Fibroblast of skin of abdomen (primary cell): ENCODE measurements around the gene ABHD11. TPM values are rescaled to one million over a fixed set of nuclear protein-coding genes. Genes with fewer than 3 reads are reported as not detected.
"Not testable (repeated sequence)": the region's sequence is repeated elsewhere in the genome, so short reads cannot be mapped to it uniquely, and the experiment has no call there.

Experiments used
- DNase-seq: peaks from one replicate; pipeline ENCODE4 v3.0.0-alpha.2; 2013
- polyA plus RNA-seq, 2 experiments: library from polyadenylated mRNA; unstranded; fragments of 120-200 nt; gene quantifications; one replicate each; pipeline ENCODE4 v1.2.1, GENCODE V29; 2013; ENCODE audit not compliant: insufficient read length in 2 of 2

The ABHD11 gene, protein sequence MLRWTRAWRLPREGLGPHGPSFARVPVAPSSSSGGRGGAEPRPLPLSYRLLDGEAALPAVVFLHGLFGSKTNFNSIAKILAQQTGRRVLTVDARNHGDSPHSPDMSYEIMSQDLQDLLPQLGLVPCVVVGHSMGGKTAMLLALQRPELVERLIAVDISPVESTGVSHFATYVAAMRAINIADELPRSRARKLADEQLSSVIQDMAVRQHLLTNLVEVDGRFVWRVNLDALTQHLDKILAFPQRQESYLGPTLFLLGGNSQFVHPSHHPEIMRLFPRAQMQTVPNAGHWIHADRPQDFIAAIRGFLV
- polyA plus RNA-seq (2013, experiment 1 of 2; ENCODE audit: insufficient read length), result 7.7 TPM
- 7.3 TPM for polyA plus RNA-seq (2013, experiment 2 of 2; ENCODE audit: insufficient read length)

DNA sequence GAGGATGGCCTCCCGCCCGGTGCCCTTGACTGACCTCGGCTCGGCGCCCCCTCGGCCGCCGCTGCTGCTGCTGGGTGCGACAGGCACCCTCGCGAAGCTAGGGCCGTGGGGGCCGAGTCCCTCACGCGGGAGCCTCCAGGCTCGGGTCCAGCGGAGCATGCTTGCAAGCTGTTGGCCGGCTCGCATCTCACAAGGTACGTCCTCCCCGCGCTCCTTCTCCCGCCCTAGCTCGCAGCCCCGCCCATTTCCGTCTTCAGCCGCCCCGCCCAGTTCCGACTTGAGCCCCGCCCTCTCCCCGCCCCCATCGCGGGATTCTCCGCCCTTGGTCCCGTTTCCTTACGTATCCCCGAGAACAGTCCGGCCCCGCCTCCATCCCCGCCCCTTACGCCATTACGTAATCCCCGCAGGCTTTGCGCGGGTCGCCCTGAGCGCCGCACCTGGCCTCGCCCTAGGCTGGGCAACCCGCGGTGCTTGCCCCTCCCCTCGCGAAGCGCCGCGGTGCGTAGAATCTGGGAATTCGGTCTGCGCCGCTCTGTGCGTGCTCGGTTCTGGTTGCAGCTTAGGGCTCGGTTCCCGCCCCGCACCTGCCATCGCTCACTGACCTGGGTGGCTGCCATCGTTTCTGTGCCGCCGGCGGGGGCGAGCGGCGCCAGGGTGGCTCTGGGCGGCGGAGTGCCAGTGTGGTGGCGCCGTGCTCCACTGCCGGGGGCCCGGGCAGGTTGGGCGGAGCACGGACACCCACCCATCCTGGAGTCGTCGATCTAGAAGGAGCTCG is at the start of gene ABHD11:
ABHD11 (minus strand) TSS at position 191 of the 775 bp plus-strand sequence; CDS start at position 159, 32 bp downstream.
- DNase-seq, result peak; percentile 94

DNA sequence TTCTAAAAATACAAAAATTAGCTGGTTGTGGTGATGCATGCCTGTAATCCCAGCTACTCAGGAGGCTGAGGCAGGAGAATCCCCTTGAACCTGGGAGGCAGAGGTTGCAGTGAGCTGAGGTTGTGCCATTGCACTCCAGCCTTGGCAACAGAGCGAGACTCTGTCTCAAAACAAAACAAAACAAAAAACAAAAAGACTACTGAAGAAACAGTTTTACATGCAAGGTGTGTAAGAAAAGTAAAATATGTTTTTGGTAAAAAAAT is 49.1 kb upstream of the ABHD11 start:
- not testable (repeated sequence) for DNase-seq

DNA sequence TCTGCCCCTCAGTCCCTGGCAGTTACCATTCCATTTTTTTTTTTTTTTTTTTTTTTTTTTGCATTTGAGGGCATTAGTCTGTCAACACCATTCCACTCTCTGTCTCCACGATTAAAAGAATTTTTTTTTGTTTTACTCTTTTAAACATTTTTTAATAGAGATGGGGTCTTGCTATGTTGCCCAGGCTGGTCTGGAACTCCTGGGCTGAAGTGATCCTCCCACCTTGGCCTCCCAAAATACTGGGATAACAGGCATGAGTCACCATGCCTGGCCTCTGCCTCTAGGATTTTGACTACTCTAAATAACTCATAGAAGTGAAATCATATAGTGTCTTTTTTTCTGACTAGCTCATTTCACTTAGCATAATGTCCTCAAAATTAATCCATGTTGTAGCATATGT is 48.0 kb upstream of the ABHD11 start:
- no peak for DNase-seq

DNA sequence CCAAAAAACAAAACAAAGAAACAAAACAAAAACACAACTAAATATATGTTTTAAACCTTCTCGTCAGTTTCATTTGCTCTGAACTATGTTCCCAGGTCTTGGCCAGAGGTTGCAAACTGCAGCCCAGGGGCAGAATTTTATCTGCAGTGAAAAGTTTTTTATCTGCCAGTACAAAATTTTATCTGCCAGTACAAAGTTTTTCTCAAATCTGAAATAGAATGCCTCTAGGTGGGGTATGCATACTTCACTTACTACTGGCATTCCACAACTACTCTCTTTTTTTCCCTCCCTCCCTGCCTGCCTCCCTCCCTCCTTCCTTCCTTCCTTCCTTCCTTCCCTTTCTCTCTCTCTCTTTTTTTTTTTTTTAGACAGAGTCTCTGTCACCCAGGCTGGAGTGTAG is 40.9 kb upstream of the ABHD11 start:
- no peak for DNase-seq

DNA sequence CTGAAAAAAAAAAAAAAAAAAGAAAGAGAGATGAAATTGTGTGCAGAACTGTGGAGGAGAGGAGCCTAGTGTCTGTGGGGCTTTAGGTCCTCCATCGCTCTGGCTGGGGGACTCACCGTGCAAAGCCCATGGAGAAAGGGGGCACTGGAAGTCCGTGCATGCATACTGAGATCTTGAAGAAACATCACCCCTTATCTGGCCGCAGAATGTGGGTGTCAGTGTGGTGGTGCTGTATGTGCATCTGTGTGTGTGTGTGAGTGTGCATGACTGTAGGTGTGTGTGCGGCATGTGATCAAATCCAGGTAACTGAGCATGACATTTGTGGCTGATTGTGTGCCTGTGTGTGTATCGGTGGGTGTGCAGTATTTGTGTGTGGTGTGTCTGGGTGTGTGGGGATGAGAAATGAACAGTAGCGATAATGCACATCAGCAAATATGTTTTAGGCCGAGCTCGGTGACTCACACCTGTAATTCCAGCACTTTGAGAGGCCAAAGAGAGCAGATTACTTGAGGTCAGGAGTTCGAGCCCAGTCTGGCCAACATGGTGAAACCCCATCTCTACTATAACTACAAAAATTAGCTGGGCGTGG is 40.3 kb upstream of the ABHD11 start:
- DNase-seq, result no peak

DNA sequence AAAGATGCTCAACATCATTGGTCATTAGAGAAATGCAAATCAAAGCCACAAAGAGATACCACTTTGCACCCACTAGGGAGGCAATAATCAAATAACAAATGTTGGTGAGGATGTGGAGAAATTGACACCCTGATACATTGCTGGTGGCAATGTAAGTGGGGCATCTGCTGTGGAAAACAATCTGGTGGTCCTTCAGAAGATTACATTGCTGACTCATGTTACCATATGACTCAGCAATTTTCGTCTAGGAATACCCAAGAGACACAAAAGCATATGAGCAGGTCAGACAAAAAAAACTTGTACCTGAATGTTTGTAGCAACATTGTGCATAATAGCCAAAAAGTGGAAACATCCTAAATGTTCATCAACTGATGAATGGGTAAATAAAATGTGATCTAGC is 36.3 kb upstream of the ABHD11 start:
- DNase-seq, result peak; percentile 32

DNA sequence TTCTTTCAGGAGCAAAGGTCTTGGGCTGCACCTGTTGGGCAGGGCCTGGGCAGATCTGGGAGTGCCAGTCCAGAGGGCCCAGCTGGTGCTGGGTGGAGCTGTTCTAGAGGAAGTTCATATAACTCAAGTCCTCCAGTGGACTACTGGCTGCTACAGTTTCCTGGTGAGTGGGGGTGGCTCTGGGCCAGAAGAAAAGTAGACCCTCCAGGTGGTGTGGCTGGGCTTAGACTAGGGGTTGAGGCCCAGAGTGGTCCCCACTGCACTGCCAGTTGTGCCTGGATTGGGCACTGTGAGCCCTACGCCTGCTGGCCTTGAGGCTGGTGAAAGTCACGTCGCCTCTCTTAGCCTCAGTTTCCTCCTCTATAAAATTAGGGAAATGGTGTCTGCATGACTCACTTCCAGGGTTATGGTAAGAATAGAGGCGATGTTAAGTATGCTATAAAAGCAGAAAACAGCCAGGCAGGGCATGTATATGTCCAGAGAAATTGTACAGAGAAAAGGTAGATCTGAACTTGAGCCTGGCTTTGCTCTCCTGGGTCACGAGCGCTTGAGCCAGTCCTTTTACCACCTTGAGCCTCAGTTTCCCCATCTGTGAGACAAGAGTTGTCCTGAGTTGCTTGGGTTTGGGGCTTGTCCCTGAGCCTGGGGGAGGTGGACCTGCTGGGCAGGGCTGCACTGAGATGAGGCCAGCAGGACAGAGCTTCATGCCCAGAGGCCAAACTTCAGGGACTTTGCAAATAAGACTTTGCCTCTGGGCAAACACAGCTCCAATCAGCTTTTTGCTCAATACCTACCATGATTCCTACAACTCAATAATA is 35.3 kb upstream of the ABHD11 start:
- no peak for DNase-seq

DNA sequence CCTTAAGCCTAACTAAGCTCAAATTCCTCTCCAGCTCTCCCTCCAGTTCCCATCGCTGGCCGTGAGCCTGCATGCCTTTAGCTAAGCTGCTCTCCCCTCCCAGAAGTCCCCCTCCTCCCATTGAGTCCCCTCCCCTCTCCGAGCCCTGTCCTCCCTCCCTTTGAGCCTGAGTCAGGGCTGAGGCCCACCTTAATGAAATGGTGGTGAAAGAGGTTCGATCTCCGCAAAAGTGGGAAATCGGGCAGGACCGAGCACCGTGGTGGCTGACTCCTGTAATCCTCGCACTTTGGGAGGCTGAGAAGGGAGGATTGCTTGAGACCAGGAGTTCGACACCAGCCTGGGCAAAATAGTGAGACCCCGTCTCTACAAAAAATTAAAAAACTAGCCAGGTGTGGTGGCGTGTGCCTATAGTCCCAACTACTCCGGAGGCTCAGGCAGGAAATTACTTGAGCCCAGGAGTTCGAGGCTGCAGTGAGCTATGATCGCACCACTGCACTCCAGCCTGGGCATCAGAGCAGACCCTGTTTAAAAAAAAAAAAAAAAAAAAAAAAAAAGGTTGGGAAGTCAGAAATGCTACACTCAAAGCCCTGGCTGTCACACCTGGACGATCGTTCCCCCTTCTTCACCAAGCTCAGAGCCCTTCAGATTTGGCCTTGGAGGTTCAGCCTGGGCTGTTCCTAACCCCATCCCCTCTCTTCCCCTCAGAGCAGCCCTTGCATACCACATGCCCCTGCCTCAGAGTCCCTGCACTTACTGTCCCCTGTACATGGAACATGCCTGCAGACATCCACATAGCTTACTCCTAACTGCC is 32.5 kb upstream of the ABHD11 start:
- no peak for DNase-seq

DNA sequence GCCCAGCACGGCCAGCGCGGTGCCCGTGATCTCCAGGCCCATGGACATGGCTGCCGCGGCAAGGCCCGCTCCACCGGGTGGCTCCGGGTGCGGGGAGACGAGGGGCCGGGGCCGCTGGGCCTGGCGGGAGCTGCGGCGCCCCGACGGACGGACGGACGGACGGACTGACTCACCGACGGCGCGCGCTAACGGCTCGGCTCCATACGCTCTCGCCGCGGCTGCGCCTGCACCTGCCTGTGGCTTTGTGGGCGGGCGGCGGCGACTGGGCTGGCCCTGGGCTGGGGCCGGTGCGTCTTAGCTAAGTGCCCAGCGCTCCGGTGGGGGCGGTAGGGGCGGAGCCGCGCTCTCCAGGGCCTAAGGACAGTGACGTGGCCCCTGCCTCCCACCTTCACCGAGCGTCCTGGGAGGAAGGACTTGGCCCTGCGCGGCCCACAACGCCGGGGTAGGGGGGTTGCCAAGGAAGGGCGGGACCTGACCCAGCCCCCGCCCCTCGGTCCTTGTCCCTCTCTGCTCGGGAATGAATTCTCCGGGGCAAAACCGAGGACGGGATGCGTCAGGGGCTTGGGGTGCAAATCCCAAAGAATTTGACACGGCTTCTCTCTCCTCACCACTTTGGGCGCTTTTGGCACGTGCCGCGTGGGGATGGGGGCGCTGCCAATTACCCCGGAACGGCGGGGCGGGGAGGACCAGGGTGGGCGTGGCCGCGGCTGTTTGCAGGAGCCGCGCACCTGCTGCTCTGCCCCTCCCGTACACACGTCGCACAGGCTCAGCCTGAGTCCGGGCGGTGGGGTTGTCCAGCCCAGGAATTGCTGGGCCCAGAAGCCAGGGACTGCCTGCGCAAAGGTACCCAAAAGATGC is 31.6 kb upstream of the ABHD11 start, which contains the start of gene CLDN3:
CLDN3 (minus strand) TSS at position 269 of the 858 bp plus-strand sequence; CDS start at position 48, 221 bp downstream.
- no peak for DNase-seq

DNA sequence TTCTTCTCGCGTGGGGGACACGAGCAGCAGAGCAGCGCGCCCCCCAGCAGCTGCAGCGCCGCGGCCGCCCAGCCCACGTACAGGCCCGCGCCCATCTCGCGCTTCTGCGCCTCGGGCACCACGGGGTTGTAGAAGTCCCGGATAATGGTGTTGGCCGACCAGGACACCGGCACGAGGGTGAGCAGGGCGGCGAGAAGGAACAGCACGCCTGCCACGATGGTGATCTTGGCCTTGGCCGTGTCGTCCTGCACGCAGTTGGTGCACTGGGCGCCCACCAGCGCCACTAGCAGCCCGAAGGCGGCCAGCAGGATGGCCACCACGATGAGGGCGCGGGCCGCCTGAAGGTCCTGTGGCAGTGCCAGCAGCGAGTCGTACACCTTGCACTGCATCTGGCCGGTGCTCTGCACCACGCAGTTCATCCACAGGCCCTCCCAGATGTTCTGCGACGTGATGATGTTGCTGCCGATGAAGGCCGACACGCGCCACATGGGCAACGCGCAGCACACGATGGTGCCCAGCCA is 30.9 kb upstream of the ABHD11 start:
- no peak for DNase-seq

DNA sequence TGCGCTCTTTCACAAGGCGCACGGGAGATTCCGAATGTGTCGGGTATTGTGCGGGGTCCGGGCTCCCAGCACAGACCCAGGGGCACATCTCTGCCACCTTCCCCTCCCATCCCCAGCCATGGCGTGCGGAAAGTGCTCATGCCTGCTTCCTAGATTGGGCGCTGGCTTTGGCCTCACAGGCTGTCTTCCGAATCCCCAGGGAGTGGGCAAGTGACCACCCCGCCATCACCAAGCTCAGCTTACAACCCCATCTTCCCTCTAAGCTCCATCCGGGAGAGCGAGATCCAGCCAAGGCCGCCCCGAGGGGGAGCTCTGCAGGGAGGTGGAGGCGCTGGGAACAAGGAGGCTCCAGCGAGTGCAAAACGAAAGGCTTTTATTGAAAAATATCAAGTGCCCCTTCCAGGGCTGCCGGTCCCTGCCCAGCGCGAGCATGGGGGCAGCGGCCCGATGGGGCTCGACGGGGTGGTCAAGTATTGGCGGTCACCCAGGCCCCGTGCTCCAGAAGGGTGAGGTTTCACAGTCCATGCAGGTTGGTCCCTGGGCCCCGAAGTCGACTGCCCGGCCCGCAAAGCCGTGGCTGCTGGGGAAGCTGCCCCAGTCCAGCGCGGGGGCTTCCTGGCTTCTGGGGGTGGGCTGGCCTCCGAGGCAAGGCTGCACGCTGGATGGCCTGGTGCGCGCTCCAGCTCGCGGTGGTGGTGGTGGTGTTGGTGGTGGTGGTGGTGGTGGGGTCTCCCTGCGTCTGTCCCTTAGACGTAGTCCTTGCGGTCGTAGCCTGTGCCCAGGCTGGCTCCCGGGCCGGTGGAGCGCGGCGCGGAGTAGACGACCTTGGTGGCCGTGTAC is 30.3 kb upstream of the ABHD11 start:
- no peak for DNase-seq

DNA sequence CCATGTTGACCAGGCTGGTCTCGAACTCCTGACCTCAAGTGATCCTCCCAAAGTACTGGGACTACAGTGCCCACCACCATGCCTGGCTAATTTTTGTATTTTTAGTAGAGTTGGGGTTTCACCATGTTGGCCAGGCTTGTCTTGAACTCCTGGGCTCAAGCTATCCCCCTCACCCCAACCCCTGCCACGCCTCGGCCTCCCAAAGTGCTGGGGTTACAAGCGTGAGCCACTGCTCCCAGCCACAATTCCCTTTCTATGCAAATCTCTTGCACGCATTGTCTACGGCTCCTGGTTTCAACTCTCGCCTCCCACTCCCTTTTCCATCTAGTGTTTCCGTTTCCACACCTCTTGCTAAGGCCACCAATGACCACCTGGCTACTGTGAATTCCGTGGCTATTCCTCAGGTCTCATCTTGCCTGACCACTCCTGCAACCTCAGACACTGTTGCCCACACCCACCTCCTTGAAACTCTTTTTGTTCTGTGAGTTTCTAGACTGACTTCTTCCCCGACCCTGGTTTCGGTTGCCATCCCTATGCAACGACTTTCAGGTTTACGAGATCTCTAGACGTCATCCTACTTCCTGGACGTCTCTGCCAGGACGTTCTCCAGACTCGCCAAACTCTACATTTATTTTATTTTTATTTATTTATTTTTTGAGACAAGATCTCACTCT is 28.1 kb upstream of the ABHD11 start:
- DNase-seq, result no peak

DNA sequence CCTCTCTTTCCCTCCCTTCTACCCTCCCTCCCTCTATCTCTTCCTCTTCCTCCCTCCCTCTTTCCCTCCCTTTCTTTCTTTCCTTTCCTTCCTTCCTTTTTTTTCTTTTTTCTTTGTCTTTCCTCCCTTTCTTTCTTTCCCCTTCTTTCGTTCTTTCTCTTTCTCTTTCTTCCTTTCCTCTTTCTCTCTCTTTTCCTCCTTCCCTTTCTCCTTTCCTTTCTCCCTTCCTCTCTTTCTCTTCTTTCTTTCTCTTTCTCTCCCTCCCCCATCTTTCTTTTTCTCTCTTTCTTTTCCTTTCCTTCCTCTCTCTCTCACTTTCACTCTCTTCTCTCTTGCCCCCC is 24.0 kb upstream of the ABHD11 start:
- no peak for DNase-seq

DNA sequence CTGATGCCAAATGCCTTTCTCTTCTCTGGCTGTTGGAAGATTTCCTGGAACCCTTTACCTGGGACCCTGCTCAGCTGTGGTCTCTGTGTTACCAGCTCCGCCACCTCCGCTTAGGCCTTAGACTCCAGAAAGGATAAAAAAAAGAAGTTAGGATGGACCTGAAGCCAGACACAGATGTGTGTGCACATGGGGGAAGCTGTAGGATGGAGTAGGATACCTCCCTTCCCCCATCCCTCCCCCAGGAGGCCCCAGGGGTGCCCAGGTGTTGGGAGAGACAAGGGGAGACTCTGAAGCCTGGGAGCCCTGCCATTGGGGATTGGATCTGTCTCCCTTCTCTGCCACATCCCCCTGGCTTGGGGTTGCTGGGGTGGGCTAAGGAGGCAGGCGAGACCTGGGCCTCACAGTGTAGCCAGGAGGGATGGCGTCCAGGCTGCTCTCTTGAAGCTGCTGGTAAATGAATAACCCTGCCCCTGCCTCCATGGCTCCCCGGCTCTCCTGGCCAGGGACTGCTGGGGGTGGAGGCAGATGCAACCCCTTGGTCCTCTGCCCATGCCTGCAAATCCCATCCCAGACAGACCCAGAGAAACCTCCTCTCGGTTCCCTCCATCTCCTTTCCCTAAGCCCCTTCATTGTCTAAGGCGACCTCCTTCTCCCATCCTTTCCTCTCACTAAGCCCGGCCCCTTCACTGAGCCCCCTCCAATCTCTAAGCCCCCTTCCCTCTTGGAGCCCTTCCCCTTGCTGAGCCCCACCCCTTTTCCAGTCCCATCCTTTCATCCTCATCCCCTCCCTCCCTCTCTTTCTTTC is 23.5 kb upstream of the ABHD11 start:
- DNase-seq, result no peak

DNA sequence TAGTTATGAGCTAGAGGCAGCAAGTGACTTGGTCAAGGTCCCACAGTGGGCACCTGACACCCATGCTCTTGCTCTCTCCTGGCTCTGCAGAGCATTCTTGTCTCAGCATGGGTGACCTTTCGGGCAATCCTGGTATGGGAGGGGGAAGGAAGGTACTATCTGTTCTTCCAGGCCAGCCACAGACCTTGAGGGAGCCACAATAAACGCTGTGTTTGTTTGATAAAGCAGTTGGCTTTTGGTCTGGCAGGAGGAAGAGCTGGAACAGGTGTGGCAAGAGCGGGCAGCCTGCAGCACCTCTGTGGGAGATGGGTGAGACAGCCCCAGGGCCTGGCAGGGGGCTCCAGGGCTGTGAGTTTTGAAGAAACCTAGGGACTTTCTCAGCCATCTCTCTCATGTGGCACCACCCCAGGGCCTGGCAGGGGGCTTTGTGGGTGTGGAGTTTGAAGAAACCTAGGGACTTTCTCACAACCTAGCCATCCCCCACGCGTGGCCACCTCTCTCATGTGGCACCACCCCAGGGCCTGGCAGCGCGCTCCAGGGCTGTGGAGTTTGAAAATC is 20.1 kb upstream of the ABHD11 start:
- DNase-seq, result no peak

DNA sequence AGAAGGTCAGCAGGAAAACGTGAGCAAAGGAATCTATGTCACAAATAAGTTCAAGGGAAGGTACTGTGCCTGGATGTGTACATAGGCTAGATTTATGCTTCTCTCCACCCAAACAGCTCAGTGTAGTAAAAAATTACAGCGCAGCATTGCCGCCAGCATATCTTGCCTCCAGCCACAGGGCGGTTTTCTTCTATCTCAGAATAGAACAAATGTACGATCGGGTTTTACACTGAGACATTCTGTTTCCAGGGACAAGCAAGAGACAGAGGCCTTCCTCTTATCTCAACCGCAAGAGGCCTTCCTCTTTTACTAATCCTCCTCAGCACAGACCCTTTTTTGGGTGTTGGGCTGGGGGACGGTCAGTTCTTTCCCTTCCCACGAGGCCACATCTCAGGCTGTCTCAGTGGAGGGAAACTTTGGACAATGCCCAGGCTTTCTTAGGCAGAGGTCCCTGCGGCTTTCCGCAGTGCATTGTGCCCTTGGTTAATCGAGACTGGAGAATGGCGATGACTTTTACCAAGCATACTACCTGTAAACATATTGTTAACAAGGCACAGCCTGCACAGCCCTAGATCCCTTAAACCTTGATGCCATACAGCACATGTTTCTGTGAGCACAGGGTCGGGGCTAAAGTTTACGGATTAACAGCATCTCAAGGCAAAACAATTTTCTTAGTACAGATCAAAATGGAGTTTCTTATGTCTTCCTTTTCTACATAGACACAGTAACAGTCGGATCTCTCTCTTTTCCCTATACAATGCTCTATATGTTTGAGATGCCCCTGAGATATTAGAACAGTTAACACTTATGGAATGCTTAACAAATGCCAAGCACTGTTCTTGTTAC is 11.6 kb upstream of the ABHD11 start:
- no peak for DNase-seq

DNA sequence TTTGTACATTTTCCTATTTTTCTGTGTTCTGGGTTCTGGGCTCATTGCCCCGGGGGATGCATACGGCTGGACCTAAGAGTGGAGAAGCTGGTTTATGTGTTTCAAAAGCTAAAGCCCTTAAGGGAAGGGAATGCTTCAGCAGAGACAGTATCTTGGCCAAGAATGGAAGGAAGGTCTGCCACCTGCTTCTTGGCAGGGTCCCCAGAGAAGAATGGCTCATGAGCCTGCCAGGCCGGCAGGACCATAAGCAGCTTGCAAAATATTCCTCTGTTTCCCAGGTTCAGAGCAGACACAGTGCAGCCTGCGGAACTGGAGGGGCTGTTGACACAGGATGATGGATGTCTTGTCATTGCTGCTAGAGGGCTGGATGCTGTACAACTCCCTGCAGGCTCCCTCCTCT is 7.8 kb upstream of the ABHD11 start:
- no peak for DNase-seq
